HUES48 (cell line): ENCODE data around the gene PHACTR4.
"Not testable (repeated sequence)": the region's sequence is repeated elsewhere in the genome, so short reads cannot be mapped to it uniquely, and the experiment has no call there.

ENCODE experiments used
- H3K27ac ChIP-seq: one replicate; pipeline ENCODE4 v1.7.0; 2013; ENCODE audit warnings: low read depth, low read length, inconsistent platforms
- H3K27me3 ChIP-seq: 2 replicates; pipeline ENCODE4 v1.6.1; 2013; ENCODE audit warnings: mild to moderate bottlenecking, low read length; ENCODE audit not compliant: control insufficient read depth, insufficient read depth
- H3K36me3 ChIP-seq: 2 replicates; pipeline ENCODE4 v1.6.1; 2013; ENCODE audit warnings: low read length; ENCODE audit not compliant: control insufficient read depth, insufficient read depth
- H3K4me1 ChIP-seq: 2 replicates; pipeline ENCODE4 v1.6.1; 2013; ENCODE audit warnings: mild to moderate bottlenecking, low read length; ENCODE audit not compliant: control insufficient read depth, insufficient read depth
- H3K4me3 ChIP-seq: 2 replicates; pipeline ENCODE4 v1.5.1; 2013; ENCODE audit warnings: mild to moderate bottlenecking, low read depth, low read length
- H3K9ac ChIP-seq: 2 replicates; pipeline ENCODE4 v1.6.1; 2013; ENCODE audit warnings: mild to moderate bottlenecking, low read depth, low read length, moderate library complexity
- H3K9me3 ChIP-seq: 2 replicates; pipeline ENCODE4 v1.6.1; 2013; ENCODE audit warnings: low read length; ENCODE audit not compliant: control insufficient read depth, insufficient read depth

Gene PHACTR4

DNA sequence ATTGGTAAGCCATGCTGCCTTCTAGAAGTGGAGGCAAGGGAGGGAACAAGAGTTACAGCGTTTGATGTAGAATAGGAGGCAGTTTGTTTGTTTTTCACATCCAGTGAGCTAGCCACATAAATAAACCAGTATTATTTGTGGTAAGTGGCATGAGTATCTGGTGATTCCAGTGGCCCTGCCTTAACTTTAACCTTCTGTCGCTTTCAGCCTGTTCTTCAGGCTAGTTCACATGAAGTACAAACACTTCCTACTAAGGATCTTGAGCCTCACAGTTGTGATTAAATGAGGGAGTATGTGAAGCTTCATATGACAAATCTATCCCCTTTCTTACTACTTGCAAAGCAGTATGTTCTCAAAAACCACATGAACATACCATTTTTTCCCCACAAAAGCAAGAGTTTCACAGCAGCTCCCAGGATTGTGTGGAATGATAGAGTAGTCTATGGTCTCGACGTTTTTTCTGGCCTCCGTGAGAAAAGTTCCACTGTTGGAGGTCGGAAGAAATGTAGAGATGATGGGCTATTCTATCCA is 59.5 kb downstream of the PHACTR4 start:
- Histone ChIP-seq H3K4me3 (no peak overlapping the region), H3K4me1 (no peaks in the 10 kb centered on the region), H3K27ac (no peak overlapping the region), H3K27me3 (no peaks in the 10 kb centered on the region), H3K9ac (no peak overlapping the region), H3K36me3 (peaks cover 7% of the 10 kb centered on the region; the same call in 1 of the 2 replicates), H3K9me3 (no peaks in the 10 kb centered on the region)

DNA sequence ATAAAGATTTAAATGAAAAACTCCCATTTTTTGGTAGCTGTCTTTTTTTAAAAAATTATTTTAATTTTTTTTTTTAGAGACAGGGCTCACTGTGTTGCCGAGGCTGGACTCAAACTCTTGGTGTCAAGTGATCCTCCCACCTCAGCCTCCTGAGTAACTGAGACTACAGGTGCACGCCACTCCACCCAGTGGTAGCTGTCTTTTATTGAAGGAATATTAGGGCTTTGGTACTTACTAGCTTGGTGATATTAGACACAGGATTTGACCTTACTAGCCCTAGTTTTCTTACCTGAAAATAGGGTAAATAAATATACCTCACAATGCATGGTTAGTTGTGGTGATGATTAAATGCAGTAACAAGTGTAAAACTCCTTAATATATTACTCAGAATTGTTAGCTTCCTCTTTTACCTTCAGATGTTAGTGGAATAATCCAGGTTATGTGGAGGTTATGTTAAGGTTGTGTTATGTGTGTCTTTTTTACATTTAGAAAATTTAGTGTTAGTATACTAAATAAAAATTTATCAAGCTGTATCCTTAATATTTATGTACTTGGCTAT is 66.8 kb downstream of the PHACTR4 start:
- no peaks in the 10 kb centered on the region for H3K27me3 ChIP-seq
- no peaks in the 10 kb centered on the region for H3K9me3 ChIP-seq
- H3K36me3 ChIP-seq: no peaks in the 10 kb centered on the region; the same call in 1 of the 2 replicates
- H3K9ac ChIP-seq: no peak overlapping the region
- no peak overlapping the region for H3K4me3 ChIP-seq
- no peak overlapping the region for H3K27ac ChIP-seq
- peaks cover 8% of the 10 kb centered on the region; the same call in 1 of the 2 replicates for H3K4me1 ChIP-seq

- H3K36me3 ChIP-seq: no peaks in the 10 kb centered on the region; the same call in 1 of the 2 replicates
- peak overlapping the region; percentile 36 for H3K27ac ChIP-seq
- no peak overlapping the region for H3K4me3 ChIP-seq
- H3K4me1 ChIP-seq: peaks cover 8% of the 10 kb centered on the region; the same call in 1 of the 2 replicates
- H3K27me3 ChIP-seq: no peaks in the 10 kb centered on the region
- no peak overlapping the region for H3K9ac ChIP-seq
- H3K9me3 ChIP-seq: no peaks in the 10 kb centered on the region
Observed at GRCh38 chr1:28437264-28437923, 67.9 kb downstream of the PHACTR4 start.

DNA sequence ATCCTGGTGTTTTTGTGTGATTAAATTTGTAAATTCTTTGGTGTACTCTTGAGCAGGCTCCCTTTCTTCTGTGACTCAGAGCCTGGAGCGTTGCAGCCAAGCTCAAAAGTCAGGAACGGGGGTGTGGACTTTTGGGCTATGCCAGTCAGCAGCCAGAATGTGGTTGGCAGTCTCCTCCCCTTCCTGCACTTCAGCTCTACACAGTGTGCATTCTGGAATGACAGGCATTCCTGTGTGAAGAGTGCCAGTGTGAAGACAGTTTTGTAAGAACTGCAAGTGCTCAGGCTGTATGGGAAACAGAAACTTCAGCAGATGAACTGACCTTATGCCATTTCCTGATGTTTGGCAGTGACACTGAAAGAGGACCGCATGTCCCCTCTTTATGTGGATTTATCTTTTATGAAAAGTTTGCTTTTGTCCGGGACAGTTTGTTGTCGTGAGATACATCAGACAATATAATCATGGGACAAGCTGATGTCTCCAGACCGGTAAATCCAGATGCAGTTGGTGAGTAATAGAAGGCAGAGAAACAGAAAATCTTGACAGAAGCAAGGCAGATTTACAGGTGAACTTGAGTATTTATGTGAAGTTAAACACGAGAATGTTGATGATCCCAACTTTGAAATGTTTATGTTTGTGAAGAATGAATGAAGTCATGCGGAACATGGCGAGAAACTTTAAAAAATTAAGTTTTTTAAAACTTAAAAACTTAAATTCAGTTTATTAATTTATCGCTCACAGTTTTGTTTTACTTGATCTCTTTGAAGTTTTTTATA is 68.6 kb downstream of the PHACTR4 start:
- Histone ChIP-seq H3K9me3 (no peaks in the 10 kb centered on the region), H3K4me3 (no peak overlapping the region), H3K27me3 (no peaks in the 10 kb centered on the region), H3K9ac (no peak overlapping the region), H3K27ac (peak overlapping the region; percentile 36), H3K4me1 (peaks cover 8% of the 10 kb centered on the region; the same call in 1 of the 2 replicates), H3K36me3 (no peaks in the 10 kb centered on the region; the same call in 1 of the 2 replicates)

DNA sequence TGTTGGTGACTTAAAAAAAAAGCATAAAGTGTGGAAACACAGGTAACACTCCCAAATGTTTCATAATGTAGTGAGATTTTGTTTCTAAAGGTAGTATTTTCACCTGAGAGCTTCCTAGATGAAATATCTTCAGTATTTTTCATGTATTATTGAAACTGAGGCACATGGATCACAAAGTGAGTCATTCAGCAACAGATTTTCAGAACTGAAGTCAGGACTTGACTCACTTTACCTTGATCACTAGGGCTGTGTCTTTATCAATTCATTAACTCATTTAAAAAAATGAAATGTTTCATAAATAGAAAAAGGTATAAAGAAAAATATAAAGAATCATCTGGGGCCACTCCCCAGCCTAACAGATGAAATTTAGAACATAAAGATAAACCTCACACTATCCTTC is 69.8 kb downstream of the PHACTR4 start:
- Histone ChIP-seq H3K4me1 (peaks cover 8% of the 10 kb centered on the region; the same call in 1 of the 2 replicates), H3K9ac (no peak overlapping the region), H3K27me3 (no peaks in the 10 kb centered on the region), H3K4me3 (no peak overlapping the region), H3K9me3 (no peaks in the 10 kb centered on the region), H3K27ac (no peak overlapping the region), H3K36me3 (no peaks in the 10 kb centered on the region; the same call in 1 of the 2 replicates)

GRCh38 chr1:28441674-28442073 is 72.1 kb downstream of the PHACTR4 start:
- H3K9ac ChIP-seq: no peak overlapping the region
- H3K27me3 ChIP-seq: no peaks in the 10 kb centered on the region
- H3K27ac ChIP-seq: no peak overlapping the region
- no peak overlapping the region for H3K4me3 ChIP-seq
- peaks cover 8% of the 10 kb centered on the region; the same call in 1 of the 2 replicates for H3K4me1 ChIP-seq
- H3K36me3 ChIP-seq: no peaks in the 10 kb centered on the region; the same call in 1 of the 2 replicates
- H3K9me3 ChIP-seq: no peaks in the 10 kb centered on the region

DNA sequence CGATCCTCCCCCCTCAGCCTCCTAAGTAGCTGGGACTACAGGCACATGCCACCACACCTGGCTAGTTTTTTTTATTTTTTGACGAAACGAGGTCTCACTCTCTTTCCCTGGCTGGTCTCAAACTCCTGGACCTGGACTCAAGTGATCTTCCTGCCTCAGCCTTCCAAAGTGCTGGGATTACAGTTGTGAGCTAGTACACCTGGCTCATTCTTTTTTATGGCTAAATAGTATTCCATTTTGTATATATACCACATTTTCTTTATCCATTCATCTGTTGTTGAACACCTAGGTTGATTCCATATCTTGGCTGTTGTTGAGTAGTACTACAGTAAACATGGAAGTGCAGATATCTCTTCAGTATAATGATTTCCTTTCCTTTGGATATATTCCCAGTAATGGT is 74.0 kb downstream of the PHACTR4 start:
- H3K27ac ChIP-seq: no peak overlapping the region
- no peaks in the 10 kb centered on the region; the same call in 1 of the 2 replicates for H3K36me3 ChIP-seq
- H3K4me3 ChIP-seq: no peak overlapping the region
- H3K9ac ChIP-seq: no peak overlapping the region
- no peaks in the 10 kb centered on the region for H3K27me3 ChIP-seq
- H3K4me1 ChIP-seq: no peaks in the 10 kb centered on the region
- H3K9me3 ChIP-seq: no peaks in the 10 kb centered on the region

DNA sequence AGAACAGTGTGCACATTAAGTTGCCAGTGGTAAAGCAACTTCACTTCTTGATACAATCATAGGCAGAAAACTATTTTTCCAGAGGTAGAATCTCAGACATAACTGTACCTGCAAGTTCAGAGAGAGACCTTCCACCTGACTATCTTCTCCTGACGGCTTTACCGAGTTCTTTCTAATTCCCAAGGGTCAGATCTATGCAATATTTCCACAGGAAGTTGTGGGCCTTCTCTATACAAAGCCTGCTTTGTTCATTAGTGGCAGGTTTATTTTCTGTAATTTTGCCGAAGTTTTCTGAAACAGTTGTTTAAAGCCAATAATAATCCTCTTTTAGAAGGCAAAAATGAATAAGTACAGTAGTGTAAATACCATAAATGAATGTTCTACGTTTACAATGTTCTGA is 78.1 kb downstream of the PHACTR4 start:
- no peak overlapping the region for H3K27ac ChIP-seq
- no peak overlapping the region for H3K9ac ChIP-seq

DNA sequence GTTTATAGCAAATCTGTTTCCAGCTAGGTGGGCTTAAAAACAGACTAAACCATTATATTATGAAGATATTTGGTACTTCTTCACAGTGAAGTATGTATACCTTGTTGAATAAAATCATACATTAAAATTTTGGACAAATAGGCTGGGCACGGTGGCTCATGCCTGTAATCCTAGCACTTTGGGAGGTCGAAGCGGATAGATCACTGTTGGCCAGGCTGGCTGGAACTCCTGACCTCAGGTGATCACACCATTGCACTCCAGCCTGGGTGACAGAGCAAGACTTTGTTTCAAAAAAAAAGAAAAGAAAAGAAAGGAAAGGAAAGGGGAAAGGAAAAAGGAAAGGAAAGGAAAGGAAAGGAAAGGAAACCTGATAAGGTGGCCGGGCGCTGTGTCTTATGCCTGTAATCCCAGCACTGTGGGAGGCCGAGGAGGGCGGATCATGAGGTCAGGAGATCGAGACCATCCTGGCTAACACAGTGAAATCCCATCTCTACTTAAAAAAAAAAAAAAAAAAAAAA is 78.6 kb downstream of the PHACTR4 start:
- H3K9ac ChIP-seq, H3K4me3 ChIP-seq, H3K4me1 ChIP-seq, H3K9me3 ChIP-seq, H3K27ac ChIP-seq, H3K36me3 ChIP-seq, H3K27me3 ChIP-seq: not testable (repeated sequence)

More for the DNA sequence above, 78.1 kb downstream of the PHACTR4 start:
- no peaks in the 10 kb centered on the region for H3K9me3 ChIP-seq
- H3K36me3 ChIP-seq: no peaks in the 10 kb centered on the region
- H3K4me3 ChIP-seq: no peak overlapping the region
- no peaks in the 10 kb centered on the region for H3K27me3 ChIP-seq
- H3K4me1 ChIP-seq: no peaks in the 10 kb centered on the region

DNA sequence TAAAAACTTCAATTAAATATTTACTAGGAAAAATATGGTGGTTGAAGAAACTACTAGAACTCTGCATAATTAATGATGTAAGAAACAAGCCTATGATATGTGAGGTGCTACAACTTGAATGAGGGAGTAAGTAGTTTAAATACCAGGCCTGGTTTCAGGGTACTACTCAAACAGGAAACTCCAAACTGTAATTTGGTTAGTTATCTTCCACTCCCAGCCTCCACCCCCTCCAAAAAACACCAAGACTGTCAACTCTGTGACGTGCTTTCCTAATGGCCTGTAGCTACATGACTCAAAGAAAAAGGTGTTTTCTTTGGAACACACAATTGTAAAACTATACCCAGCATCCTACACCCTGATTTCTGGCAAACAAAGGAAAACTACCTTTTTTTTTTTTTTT is 80.4 kb downstream of the PHACTR4 start:
- Histone ChIP-seq H3K4me1 (no peaks in the 10 kb centered on the region), H3K36me3 (0 out of 2 replicates have a peak, but pooled peaks cover 3% of the 10 kb centered on the region), H3K27ac (no peak overlapping the region), H3K27me3 (no peaks in the 10 kb centered on the region), H3K9me3 (no peaks in the 10 kb centered on the region), H3K9ac (no peak overlapping the region), H3K4me3 (no peak overlapping the region)
